Tibial artery (tissue), 4 donors: ENCODE results near the gene DACH1.

Experiments used
- DNase-seq, 2 donors: peaks; one replicate each; pipeline ENCODE4 v3.0.0-alpha.2; 2019
- H3K27ac ChIP-seq, 2 donors: fragments of 200-600 bp; sonication (generic) in 1 of 2; 1 replicate in 1 of 2; 2 replicates in 1 of 2; pipeline ENCODE4 v1.5.1; 2018 to 2019; ENCODE audit warnings: mild to moderate bottlenecking in 1 of 2
- H3K27me3 ChIP-seq, 2 donors: fragments of 200-600 bp; sonication (generic) in 1 of 2; one replicate each; pipeline versions ENCODE4 v1.5.1 to v1.6.0; 2016 to 2019
- H3K36me3 ChIP-seq, 3 donors: fragments of 200-600 bp; sonication (generic) in 2 of 3; one replicate each; pipeline ENCODE4 v1.5.1; 2016 to 2019; ENCODE audit warnings: mild to moderate bottlenecking in 2 of 3
- H3K4me1 ChIP-seq, 4 donors: fragments of 200-600 bp; sonication (generic) in 2 of 4; 1 replicate in 3 of 4; 2 replicates in 1 of 4; pipeline ENCODE4 v1.5.1; 2016 to 2019
- H3K4me3 ChIP-seq, 2 donors: fragments of 200-600 bp; sonication (generic) in 1 of 2; 1 replicate in 1 of 2; 2 replicates in 1 of 2; pipeline ENCODE4 v1.5.1; 2018 to 2019; ENCODE audit warnings: mild to moderate bottlenecking in 2 of 2
- H3K9me3 ChIP-seq, 3 donors: fragments of 200-600 bp; sonication (generic) in 1 of 3; one replicate each; pipeline ENCODE4 v1.5.1; 2016 to 2019
- intact Hi-C: fragments of 100-400 bp; cut with DNase I; formaldehyde crosslinking; loops from one replicate; pipeline ENCODE4 v1.15.0; 2023; ENCODE audit warnings: low total_unique reads
- TF ChIP-seq, protein P1 (sequence below), 2 experiments: fragments of 200-600 bp in 1 of 2; fragments of 450-650 bp in 1 of 2; IDR thresholded peaks; one replicate each; pipeline ENCODE4 v1.5.1; 2017 to 2019; ENCODE audit warnings: antibody characterized with exemption in 2 of 2, mild to moderate bottlenecking in 1 of 2, moderate library complexity in 1 of 2

The DACH1 gene

DNA sequence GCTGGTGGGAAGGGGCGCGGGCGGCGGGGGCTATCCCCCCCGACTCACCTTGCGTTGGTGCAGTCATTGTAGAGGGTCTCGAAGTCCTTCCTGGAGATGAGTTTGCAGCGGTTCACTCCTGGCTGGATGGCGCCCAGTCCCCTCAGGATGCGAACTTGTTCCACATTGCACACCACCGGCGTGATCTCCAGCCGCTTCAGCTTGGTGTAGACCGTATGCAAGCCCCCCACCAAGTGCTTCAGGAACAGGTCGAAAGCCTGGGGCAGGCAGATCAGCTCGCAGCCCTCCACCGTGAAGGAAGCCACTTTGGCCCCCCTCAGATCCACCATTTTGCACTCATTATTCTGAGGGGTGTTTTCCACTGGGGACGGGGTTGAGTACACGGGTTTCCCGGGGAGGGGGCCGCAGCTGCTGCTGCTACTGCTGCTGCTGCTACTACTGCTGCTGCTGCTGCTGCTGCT lies 1.1 kb downstream of the DACH1 start:
- Histone ChIP-seq H3K36me3 (no peaks in the 10 kb centered on the region), H3K27me3 (peaks cover 0 to 40% of the 10 kb centered on the region in 2 donors), H3K4me1 (peaks cover 0 to 29% (median 27%) of the 10 kb centered on the region in 4 donors), H3K27ac (no peak overlapping the region), H3K9me3 (no peaks in the 10 kb centered on the region), H3K4me3 (peak overlapping the region; percentile 40 to 52)
- TF ChIP-seq, protein P1, sequence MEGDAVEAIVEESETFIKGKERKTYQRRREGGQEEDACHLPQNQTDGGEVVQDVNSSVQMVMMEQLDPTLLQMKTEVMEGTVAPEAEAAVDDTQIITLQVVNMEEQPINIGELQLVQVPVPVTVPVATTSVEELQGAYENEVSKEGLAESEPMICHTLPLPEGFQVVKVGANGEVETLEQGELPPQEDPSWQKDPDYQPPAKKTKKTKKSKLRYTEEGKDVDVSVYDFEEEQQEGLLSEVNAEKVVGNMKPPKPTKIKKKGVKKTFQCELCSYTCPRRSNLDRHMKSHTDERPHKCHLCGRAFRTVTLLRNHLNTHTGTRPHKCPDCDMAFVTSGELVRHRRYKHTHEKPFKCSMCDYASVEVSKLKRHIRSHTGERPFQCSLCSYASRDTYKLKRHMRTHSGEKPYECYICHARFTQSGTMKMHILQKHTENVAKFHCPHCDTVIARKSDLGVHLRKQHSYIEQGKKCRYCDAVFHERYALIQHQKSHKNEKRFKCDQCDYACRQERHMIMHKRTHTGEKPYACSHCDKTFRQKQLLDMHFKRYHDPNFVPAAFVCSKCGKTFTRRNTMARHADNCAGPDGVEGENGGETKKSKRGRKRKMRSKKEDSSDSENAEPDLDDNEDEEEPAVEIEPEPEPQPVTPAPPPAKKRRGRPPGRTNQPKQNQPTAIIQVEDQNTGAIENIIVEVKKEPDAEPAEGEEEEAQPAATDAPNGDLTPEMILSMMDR (IDR thresholded peaks at IDR 0.05) = no peak
- intact Hi-C loops = no loop called here
- DNase-seq = no peak

DNA sequence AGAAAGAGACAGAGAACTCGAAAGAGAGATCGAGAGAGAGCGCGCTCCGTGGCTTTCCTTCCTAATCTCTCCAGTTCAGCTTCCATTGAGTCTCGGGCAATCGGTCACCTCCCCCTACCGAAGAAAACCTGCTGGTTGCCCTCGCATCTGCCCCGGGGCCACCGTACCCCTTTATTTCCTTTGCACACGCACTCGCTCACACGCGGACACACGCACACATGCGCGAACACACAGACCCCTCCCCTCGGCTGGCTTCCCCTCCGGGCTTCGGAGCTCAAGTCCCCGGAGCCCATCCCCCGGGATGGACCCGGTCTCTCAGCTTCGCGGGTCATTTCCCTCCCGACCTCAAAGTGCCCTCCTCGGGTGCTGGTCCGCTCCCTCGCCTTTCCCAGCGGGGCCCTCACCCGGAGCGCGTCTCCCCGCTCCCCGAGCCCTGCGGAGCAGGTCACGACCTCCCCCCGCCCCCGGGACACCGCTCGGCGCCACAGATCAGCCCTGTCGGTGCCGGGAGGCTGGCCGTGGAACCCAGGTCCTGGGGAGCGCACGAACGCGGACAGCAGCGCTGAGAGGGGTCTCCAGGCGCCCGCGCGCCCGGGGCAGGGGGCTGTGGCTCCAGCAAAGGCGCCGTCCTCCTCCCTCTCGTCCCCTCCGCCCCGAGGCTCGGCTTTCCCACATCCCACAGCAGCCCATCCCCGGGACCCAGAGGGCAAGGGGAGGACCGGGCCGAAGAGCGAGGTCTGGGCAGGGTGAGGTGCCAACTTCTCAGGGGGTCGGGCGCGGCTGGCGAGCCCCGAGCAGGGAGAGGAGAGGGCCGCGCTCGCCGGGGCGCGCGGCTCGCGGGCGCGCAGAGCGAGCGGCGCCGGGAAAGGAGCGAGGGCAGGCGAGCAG lies 1.8 kb downstream of the DACH1 start:
- TF ChIP-seq, protein P1 (IDR thresholded peaks at IDR 0.05) = no peak
- intact Hi-C loops = no loop called here
- no peaks in the 10 kb centered on the region for H3K36me3 ChIP-seq
- H3K27me3 ChIP-seq = peaks cover 0 to 40% of the 10 kb centered on the region in 2 donors
- peak overlapping the region; percentile 40 to 52 for H3K4me3 ChIP-seq
- peaks cover 0 to 29% (median 27%) of the 10 kb centered on the region in 4 donors for H3K4me1 ChIP-seq
- no peak for DNase-seq
- H3K27ac ChIP-seq = no peak overlapping the region
- H3K9me3 ChIP-seq = no peaks in the 10 kb centered on the region

DNA sequence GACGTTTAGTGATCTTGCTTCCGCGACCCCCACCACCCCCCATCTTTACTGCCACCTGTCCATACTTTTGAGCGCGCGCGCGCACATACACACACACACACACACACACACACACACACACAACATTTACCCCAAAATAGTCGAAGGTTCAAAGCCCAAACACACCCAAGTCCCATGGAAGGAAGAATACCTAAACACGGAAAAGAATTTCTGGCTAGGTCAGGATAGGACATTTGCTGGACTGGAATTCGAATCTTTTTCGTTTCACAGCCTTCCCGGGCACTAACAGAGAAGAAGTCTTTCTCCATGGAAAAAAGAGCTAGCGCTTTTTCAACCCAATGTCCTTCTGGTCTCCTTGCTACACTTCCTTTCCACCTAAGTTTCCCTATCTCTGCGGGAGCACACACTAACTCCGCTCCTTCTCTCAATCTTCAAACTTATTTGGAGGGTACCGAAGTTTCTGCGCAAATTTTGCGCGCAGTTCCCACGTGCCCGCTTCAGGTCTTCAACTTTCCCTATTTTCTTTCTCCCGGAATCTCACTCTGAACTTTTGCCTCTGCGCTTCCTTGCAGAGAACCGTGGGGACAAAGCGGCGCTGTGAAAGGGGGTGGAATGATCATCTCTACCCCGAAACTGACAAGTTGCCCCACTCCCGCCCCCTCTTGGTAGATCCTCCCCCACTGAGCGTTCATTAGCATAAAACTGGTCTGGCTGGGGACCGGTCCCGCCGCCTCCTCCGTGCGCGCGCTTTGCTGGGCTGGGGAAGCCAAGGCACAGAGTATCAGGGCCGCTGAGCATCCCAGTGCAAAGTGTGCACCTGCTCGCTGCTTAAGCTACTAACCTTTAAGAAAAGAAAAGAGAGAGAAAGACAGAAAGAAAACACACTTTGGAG lies 2.7 kb downstream of the DACH1 start:
- no peak overlapping the region for H3K27ac ChIP-seq
- no peaks in the 10 kb centered on the region for H3K36me3 ChIP-seq
- peak in 1 of 2 donors; percentile 24 for DNase-seq
- H3K4me3 ChIP-seq = peak overlapping the region; percentile 40 to 52
- intact Hi-C loops = no loop called here
- peaks cover 0 to 35% of the 10 kb centered on the region in 2 donors for H3K27me3 ChIP-seq
- TF ChIP-seq, protein P1 (IDR thresholded peaks at IDR 0.05) = no peak
- no peaks in the 10 kb centered on the region for H3K9me3 ChIP-seq
- peaks cover 0 to 29% (median 27%) of the 10 kb centered on the region in 4 donors for H3K4me1 ChIP-seq

DNA sequence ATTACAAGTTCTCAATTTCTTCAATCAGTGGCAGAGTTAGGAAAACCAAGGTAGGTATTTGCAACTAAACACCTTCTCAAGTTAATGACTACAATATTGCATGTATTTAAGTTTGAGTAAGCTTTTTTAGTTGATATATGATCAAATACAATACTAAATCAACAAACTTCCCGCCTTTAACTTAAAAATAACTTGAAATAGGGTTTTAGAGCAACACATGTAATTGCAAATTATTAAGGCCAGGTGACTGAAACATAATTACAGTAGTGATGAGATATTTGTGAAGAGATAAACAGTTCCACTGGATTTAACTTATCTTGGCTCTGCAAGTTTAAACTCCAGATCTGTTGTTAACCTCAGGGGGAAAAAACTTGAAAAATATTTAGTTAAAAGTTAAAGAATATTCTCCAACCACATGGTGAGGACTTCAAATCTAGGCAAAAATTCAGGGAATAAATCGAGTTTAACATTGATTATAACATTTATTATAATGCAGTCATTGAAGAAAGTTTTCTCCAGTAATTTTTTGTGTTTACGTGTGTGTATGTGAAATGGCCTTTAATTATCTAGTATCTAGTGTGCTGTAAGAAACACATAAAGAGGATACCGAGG lies 3.6 kb downstream of the DACH1 start:
- no peaks in the 10 kb centered on the region for H3K36me3 ChIP-seq
- TF ChIP-seq, protein P1 (IDR thresholded peaks at IDR 0.05) = no peak
- H3K9me3 ChIP-seq = no peaks in the 10 kb centered on the region
- peaks cover 0 to 29% (median 27%) of the 10 kb centered on the region in 4 donors for H3K4me1 ChIP-seq
- no peak overlapping the region for H3K4me3 ChIP-seq
- DNase-seq = no peak
- intact Hi-C loops = no loop called here
- no peak overlapping the region for H3K27ac ChIP-seq
- peaks cover 0 to 33% of the 10 kb centered on the region in 2 donors for H3K27me3 ChIP-seq

DNA sequence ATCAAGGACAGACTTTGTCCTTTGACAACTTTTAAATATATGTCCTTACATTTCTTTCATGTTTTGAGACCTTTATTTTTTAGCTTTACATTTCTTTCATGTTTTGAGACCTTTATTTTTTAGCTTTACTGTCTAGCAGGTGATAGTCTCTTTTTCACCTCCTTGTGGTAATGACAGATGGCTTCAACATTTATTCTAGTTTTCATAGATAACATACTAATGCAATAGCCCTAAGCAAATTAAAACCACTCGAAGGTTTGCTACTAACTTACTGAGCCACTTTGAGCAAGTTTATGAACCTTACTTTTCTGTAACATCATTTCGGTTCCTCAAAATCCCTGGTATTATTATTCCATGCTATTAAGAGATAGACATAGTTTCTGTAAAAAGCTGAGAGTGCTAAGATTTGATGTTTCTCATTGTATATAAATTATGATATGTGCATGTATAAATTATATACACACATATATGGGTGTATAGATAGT lies 4.5 kb downstream of the DACH1 start:
- Histone ChIP-seq H3K27ac (no peak overlapping the region), H3K4me3 (no peak overlapping the region), H3K9me3 (no peaks in the 10 kb centered on the region), H3K4me1 (peaks cover 0 to 29% (median 27%) of the 10 kb centered on the region in 4 donors), H3K27me3 (peaks cover 0 to 33% of the 10 kb centered on the region in 2 donors), H3K36me3 (no peaks in the 10 kb centered on the region)
- no peak for DNase-seq
- intact Hi-C loops = no loop called here
- TF ChIP-seq, protein P1 (IDR thresholded peaks at IDR 0.05) = no peak
